Stimulated activated CD4-positive, alpha-beta T cell treated with anti-CD3 and anti-CD28 coated beads, TNF-alpha, amount 100 ng/mL, for 24 hours (primary cell): ENCODE results near the gene CPPED1.

ENCODE experiments used
- DNase-seq, 3 experiments: peaks; one replicate each; pipeline ENCODE4 v3.0.0-alpha.2; 2020; ENCODE audit warnings: low read depth in 3 of 3

The CPPED1 gene

DNA sequence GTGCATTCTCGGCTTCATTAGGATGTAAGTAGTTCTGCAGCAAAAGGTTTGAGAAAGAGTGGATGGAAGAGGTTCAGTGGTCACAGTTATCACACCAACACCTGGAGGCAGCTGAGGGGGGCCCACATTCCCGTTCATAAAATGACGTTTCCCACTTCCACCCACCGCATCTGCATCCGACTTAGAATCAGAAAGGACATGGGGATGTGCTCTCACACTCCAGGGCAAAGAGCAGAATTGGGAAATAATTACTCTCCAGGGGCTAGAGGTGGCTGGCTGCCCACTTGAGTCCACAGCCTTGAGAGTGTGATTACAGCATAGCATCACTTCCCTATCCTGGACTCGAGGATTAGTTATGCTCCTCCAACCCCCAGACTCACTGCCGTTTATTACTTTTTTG lies 122.0 kb downstream of the CPPED1 start:
- no peak for DNase-seq

DNA sequence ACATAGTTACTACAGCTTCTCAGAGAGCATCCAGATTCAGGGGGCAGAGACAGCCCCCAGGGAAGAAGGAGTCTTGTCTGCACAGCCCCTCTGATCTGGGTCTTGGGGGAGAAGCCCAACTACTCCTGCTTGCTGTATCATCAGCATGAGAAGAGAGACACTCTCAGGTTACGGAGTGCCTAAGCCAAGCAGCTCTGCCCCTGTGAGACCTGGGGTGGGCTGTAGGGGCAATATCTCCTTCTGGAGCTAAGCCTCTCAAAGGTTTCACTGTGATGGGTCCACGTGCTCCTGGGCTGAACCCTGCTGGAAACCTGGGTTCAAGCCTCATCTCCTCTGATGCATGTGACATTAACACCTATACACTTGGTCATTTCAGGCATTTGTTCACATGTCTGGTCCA lies 123.2 kb downstream of the CPPED1 start:
- no peak for DNase-seq

DNA sequence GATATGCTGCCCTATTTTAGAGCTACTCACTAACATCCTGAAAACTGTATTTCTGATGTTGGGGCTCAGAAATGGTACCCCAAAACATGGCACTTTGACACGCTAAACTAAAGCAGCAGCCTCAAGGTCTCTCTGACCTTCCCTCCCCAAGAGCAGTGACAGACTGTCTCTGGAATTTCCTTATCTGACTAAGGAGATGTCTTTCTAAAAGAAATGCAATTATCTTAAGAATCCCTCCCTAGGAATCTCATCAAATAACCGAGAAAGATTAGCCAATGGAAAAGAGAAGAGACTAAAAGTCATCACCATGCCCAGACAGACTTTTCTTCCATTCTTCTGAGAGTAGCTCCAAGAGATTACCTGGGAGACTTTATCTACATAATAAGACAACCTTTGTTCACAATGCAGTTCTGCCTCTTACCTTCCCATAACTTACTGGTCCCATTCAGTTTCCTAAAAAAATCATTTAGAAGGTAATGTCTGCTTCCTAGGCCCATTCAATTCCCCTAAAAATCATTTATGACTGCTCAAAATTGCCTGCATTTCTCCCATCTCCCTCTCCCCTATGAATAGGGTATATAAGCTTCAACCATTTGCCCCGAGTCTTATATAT lies 123.9 kb downstream of the CPPED1 start:
- DNase-seq = no peak

DNA sequence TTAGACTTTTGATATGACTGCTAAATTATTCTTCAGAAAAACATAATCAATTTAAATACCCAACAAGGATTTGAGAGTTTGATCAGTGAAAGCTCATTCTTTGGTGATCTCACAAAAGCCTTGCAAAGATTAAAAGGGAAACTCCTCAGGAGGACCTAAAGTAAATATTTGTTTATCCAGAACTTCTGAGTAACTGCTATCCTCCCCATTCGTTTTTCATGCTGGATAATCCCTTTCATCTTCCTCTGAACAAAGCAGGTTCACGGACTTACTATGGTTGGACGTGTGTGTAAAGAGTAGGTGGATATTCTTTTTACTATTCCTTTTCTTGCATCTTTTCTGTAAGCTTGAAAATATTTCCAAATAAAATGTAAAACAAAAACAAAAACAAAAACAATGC lies 124.7 kb downstream of the CPPED1 start:
- DNase-seq = no peak

DNA sequence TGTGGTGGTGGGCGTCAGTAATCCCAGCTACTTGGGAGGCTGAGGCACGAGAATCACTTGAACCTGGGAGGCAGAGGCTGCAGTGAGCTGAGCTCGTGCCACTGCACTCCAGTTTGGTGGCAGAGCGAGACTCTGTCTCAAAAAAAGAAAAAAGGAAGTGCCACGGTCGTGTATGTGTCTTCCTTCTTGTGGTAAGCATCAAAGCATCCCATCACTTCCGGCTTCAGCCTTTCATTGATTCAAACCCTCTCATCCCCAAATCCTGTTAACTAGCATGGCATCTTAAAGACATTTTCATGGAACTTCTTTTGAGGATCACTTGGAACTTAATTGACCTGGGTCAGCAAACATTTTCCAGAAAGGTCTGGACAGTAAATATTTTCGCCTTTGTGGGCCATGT lies 126.2 kb downstream of the CPPED1 start:
- no peak for DNase-seq

DNA sequence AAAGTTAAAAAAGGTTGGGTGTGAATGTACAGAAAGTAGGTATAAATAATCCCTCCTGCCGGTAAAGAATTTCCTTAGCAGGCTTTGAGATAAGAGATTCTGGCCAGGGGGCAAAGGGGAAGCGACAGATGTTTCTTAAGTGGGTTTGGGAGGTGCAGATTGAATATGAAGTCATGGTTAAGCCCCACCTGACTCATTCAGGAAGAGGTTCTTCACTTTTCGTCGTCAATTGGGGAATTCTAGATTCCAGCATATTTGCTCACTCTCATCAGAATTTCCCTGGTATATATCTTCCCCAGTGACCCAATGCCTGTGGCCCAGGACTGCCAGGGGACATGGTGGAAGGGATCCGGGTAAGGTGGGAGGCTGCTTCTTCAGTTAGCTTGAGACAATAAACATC lies 127.8 kb downstream of the CPPED1 start:
- DNase-seq = no peak

DNA sequence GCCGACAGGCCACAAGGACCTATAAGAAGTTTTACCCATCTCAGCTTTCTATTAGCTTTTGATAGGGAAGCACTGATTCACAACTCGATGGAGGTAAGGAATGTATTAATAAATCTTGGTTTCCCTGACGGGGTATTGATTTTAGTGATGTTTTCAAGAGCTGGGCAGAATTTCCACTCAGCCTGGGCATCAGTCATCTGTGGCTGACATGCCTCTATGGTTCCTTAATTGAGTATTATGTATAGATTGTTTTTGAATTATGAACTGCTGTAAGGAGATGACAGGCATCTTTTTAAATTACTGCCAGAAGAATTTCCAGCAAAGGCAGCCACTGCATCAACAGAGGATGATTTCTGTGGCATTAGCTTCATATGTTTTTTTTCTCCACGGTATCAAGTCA lies 128.6 kb downstream of the CPPED1 start:
- DNase-seq = no peak

DNA sequence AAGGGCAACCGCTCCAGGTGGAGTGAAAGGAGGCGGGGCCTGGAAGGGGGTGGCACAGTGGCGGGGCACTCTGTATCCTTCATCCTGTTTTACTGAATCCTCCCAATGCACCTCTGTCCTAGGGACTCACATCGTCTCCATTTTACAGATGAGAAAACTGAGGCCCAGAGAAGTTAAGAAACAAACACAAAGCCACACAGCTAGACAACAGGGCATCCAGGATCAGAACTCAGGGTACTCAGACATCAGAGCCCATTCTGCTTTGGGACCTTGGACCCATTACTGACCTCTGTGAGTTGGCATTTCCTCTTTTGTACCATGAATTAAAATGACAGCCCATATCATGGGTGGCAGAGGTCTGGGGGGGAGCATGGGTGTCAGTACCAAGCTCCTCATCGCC lies 129.2 kb downstream of the CPPED1 start:
- no peak for DNase-seq

DNA sequence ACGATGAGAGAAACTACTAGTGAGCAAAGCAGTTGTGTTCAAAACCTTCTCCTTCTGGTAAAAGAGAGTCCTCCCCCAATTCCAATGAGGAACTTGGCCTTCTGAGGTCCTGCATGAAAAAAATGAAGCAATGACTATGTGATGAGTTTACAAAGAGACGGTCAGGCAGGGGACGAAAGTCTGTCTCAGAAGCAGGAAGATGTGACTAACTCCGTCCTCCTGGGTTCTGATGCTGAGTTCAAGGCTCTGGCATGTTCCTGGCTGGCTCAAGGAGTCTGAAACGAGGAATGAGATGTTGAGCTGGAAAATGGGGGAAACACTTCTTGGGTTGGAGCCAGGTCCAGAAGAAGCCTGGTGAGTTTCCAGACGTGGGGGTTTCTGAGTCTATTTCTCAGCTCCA lies 129.6 kb downstream of the CPPED1 start:
- no peak for DNase-seq

DNA sequence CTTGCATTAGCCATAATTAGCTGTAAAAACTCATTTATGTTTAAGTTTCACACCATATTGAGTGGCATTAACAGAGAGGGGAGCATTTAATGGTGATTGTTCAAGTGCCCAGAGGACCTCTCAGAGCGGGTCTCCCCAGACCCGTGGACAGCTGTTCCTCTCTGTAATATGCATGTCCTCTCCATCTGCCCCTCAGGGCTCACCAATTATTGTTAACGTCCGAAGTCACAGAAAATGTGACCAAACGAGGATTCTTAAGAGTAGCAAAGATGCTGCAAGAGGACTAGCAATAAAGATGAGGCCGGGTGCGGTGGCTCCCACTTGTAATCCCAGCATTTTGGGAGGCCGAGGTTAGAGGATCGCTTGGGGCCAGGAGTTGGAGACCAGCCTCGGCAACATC lies 130.2 kb downstream of the CPPED1 start:
- DNase-seq = no peak

DNA sequence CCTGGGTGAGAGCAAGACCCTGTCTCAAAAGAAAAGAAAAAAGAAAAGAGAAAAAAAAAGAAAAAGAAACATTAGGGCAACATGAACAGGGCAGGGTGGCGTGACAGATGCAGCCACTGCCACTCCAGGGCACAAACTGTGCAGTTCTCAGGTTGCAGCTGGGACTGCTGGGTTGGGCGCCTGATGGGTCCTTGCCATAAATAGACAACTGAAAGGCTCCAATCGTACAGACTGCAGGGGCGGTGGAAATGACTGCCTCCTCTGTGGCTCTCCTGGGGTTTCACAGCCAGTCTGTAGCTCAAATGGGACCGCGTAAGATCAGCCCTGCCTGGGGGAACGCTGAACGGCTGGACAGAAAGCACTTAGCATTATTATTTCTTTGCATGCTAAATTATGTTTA lies 130.7 kb downstream of the CPPED1 start:
- DNase-seq = no peak

DNA sequence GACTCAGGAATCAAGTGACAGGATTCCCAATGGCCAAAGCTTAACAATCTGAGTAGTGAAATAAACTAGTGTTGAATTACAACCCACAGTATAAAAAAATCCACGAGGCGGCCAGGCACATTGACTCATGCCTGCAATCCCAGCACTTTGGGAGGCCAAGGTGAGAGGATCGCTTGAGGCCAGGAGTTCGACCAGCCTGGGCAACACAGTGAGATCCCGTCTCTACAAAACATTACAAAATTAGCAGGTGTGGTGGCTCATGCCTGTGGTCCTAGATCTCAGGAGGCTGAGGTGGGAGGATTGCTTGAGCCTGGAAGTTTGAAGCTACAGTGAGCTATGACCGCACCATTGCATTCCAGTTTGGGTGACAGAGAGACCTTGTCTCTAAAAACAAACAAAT lies 133.8 kb downstream of the CPPED1 start:
- DNase-seq = no peak

DNA sequence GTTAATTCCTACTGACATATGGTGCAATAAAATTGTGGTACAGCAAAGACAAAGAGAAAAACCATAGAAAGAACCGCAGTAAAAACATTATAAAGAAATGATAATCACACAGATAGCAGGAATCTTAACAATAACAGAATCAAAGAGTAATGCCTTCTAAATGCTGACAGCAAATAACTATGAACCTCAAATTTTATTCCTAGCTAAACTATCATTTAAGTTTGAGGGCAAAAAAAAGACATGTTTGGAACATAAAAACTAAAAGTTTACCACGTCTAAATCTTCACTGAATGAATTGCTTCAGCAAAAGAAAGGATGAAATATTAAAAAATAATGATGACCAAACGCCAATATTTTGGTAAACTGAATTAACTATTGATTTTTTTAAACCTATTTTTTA lies 135.8 kb downstream of the CPPED1 start:
- no peak for DNase-seq

DNA sequence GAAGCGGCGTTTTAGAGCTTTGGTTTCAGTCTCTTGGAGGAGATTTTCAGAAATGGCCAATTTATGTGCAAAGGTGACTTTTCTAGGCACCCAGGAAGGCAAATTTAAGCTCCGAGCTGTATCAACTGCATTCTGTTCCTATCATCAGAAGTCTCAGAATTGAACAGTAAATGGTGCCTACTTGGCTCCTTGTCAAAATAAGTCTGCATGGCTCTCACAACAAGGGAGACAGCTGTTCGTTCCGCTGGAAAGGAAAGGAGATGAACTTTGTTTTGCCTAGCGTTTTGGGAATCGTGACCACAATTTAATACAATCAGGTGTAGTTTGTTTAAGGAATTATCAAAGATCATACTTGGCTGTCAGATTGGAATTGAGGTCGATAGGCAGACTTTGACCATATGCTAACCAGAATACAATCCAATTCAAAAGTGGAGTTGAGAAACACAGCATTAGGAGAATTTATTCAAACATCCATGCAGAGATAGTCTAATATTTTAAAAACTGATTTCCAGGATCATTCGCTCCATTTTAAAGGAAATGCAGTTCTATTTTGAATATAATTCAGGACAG lies 139.4 kb downstream of the CPPED1 start:
- no peak for DNase-seq

DNA sequence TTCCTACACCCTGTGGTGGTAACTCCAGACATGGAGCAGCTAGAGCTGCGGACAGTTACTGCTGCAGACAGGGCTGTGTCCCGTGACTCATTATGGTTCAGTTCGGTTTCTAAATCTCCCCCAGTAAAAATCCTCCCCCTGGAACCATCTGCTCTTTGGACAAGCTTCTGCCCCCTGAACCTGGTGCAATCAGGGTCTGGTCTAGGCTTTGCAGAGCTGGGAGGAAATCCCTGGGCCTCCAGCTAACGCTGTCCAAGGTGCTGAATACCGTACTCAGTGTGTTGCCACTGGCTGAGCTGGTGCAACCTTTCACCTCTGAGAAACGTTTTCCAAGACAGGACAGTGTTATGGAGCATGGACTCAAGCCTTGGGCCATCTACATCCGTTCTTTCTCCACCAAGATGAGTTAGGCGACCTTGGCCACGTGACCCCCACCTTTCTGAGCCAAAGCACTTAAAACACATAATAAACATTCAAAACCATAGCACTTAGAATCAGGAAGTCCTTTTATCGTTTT lies 142.0 kb downstream of the CPPED1 start:
- no peak for DNase-seq

DNA sequence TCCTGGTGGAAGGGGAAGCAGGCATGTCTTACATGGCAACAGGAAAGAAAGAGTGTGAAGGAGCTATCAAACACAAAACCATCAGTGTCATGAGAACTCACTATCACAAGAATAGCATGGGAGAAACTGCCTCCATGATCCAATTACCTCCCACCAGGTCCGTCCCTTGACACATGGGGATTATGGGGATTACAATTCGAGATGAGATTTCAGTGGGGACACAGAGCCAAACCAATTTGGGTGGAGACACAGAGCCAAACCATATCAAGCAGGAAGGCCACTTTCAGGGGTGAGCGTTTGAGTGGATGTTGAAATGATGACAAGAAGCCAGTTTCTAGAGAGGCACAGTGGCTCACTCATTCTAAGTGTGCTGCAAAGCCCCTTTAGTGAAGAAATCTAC lies 143.8 kb downstream of the CPPED1 start:
- no peak for DNase-seq

DNA sequence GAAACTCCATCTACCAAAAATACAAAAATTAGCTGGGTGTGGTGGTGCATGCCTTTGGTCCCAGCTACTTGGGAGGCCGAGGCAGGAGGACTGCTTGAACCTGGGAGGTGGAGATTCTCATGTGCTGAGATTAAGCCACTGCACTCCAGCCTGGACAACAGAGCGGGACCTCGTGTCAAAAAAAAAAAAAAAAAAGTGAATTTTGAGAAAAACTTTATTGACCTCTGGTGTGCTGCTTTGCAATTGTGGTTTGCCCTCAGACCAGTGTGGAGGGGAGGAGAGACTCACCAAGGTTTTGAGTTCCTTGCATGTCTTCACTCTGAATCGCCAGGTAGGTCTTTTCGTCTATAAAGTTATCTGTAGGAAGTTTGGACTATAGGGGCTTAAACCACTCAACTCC lies 145.2 kb downstream of the CPPED1 start:
- DNase-seq = no peak

DNA sequence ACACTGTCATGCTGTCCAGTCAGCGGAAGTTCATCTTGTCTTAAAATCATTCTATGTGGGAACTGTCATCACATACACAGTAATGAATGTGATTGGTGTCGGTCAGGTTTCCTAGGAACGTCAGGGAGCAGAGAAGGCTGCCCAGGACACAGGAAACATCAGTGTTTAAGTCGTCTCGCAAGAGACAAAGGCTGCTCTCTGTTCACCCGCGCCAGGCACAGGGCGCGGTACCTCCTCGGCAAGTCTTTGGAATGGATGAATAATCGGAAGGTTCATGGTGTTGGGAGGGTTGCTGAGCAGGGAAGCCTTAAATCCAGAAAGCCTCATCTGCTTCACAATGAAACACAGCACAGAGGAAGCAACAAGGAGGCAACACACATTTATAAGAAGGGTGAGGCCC lies 148.2 kb downstream of the CPPED1 start:
- DNase-seq = no peak

DNA sequence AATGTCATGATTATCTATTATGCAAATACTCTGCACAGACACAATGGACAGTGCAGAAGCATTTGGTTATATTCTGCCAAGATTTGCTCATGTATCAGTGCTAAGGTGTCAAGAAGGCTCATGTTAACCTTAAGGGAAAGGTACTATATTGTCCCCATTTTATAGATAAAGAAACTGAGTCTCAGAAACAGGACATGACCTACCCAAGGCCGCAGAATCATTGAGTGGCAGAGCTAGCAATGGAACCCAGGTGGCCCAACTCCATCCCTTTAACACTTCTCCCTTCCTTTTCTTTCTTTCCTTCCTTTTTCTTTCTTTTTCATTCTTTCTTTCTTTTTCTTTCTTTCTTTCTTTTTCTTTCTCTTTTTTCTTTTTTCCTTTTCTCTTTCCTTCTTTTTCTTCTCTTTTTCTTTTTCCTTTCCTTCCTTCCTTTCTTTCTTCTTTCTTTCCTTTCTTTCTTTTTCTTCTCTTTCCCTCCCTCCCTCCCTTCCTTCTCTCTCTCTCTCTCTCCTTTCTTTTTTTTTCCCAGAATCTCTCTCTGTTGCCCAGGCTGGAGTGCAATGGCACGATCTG lies 149.8 kb downstream of the CPPED1 start:
- DNase-seq = no peak

DNA sequence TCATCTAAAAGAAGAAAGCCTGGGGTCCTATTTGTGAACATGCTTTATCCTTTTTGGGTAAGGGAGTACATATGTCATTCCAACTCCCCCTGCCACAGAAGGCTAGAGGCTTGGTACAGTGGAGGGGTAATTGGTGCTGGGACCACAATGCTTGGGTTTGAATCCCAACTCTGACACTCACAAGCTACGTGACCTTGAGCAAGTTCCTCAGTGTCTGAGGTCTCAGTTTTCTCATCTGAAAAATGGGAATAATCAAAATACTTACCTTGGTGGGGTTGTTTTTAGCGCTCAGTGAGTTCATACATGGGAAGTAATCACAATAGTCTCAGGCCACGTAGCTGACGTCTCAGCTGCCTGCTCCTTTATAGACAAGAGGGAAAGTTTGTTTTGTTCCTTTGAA lies 150.8 kb downstream of the CPPED1 start:
- no peak for DNase-seq

DNA sequence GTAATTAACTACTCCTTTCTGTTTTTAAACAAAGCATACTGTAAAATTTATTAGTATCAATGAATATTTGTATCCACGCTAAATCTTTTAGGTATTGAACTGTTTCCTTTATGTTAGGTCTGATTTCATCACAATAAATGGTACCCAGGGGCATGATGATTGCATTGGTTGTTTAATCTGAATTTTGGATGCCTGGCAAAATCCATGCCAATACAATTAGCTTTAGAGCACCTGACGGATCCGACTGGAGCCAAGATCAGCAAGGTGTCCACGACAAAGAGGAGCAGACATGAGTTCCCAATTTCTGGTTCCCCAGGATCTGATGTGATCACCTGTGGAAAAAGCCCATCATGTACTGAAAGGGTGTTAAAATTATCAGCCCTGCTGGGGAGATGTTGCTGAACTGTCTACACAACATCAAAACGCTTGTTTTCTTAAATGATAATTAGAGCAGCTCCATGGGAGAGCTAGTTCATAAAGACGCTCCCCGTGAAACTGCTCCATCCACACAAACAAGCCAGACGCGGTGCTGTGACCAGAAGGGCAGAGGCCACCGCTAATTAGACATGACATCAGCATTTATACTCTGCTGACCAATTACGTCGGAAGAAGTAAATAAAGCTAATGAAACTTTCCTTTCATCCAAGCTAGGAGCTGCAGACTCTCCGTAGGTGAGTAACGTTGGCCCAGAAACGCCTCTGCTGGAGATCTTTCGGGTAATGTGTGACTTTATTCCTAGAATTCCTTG lies 151.7 kb downstream of the CPPED1 start:
- DNase-seq = no peak

DNA sequence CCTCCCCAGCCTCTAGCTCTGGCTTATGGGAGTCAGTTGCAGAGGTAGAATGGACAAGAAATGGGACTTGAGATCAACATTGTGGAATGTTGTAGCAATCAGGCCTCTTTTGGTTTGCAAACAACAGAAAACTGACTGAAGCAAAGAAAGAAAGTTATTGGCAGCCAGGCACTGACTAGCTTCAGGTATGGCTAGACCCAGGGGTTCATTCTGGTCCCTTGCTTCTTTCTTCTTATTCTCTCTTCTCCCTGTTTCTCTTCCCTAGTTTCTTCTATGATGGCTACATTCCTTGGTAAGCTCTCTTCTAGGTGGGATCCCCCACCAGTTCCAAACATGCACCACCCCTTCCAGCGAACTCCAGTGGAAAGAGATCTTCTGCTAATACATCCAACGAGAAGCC lies 154.3 kb downstream of the CPPED1 start:
- no peak for DNase-seq
